ENCODE data around the gene GIPC1.

GRCh38 chr19:14434543-14435319 lies 61.2 kb downstream of the GIPC1 start:
- TF ChIP-seq CTCF (IDR thresholded peaks at IDR 0.05) (no peak), ZFX (IDR thresholded peaks at IDR 0.05; ENCODE audit: borderline replicate concordance) (no peak)

All from 22Rv1 (cell line).